GM10266 (cell line): Measurements from ENCODE around the gene KCNQ1.

ENCODE experiments used
- DNase-seq: peaks from one replicate; pipeline ENCODE4 v3.0.0; 2012; ENCODE audit errors: extremely low spot score
- TF ChIP-seq, protein P1 (sequence below): IDR thresholded peaks from 2 replicates; pipeline ENCODE4 v1.5.1; 2012; ENCODE audit warnings: mild to moderate bottlenecking, low read depth; ENCODE audit not compliant: control insufficient read depth, insufficient read depth; ENCODE audit errors: missing control alignments

The KCNQ1 gene

DNA sequence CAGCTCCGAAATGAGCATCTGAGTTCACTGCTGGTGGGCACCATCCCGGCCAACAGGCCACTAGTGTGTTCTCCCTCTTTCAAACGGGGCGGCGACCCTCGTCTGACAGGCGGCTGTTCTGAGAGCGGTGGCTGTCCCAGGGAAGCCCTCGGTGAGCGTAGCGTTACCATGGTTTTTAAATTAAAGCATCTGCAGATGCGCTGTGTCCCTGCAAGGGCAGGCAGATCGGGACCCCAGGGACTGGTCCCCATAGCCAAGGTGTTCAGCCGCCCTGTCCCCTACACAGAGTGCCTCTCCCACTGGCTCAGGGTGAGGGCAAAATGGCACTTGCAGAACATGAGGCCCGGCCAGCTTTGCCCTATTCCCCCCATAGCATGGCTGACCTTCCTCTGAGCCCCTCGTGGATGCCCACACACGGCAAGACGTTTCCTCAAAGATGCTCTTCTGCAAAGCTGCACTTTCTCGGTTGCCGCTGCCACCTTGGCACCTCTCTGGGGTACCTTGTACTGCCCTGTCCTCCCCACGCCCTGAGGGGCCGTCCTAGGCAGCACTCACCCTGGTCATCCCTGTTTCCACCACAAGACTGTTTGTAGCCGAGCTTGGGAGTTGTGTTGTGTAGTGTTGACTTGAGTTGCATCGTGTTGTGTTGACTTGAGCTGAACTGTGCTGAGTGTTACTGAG, 306.9 kb downstream of the KCNQ1 start:
- TF ChIP-seq, protein P1, sequence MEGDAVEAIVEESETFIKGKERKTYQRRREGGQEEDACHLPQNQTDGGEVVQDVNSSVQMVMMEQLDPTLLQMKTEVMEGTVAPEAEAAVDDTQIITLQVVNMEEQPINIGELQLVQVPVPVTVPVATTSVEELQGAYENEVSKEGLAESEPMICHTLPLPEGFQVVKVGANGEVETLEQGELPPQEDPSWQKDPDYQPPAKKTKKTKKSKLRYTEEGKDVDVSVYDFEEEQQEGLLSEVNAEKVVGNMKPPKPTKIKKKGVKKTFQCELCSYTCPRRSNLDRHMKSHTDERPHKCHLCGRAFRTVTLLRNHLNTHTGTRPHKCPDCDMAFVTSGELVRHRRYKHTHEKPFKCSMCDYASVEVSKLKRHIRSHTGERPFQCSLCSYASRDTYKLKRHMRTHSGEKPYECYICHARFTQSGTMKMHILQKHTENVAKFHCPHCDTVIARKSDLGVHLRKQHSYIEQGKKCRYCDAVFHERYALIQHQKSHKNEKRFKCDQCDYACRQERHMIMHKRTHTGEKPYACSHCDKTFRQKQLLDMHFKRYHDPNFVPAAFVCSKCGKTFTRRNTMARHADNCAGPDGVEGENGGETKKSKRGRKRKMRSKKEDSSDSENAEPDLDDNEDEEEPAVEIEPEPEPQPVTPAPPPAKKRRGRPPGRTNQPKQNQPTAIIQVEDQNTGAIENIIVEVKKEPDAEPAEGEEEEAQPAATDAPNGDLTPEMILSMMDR = no peak
- no peak for DNase-seq

DNA sequence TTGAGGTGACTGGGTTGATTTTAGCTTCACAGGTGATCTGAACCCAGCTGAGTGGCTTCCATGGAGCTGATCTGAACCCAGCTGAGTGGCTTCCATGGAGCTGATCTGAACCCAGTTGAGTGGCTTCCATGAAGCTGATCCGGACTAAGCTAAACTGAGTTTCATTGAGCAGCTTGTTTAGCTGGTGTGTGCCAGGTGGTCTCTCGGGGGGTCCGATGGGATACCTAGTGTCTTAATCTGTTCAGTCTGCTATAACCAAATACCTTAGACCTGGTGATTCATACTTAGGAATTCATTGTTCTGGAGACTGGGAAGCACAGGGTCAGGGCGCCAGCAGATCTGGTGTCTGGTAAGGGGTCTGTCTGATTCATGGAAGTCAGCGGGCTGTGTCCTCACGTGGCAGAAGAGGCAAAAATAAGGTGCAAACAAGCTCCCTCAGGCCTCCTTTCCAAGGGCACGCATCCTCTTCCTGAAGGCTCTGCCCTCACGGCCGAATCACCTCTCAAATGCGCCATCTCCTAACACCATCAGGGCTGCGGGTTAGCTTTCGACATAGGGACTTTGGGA, 307.5 kb downstream of the KCNQ1 start:
- TF ChIP-seq, protein P1 = no peak
- DNase-seq = no peak

DNA sequence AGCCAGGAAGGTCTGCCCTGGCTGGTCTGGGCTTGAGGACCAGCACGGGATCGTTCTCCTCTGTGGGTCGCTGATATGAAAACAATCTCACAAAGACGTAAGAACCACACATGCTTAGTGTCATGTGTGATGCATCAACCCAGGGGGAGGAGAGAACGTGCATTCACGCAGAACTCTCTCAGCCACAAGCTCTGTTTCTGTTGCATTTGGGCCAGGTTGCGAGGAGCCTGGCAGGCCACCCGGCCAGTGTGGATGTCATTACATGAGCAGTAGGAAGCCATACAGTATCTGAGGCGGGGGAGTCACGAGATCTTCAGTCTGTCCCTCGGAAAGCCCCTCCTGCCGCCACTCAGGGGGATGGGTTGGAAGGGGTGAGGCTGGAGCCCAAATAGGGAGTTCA, 308.1 kb downstream of the KCNQ1 start:
- DNase-seq = no peak
- TF ChIP-seq, protein P1 = no peak

DNA sequence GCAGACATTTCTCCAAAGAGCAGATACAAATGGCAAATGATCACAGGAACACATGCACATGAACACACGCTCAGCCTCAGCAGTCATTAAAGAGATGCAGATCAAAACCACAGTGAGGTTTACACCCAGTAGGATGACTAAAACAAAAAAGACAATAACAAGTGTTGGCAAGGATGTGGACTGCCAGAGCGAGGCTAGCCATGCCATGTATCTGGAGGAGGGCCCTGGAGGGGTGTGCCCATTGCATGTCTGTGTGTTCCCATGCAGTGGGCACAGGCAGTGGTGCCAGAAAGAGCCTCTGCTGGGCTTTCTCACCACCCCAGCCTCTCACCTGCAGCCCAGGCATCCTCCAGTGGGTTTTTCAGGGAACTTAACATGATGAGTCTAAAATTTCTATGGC, 309.2 kb downstream of the KCNQ1 start:
- TF ChIP-seq, protein P1 = no peak
- no peak for DNase-seq

DNA sequence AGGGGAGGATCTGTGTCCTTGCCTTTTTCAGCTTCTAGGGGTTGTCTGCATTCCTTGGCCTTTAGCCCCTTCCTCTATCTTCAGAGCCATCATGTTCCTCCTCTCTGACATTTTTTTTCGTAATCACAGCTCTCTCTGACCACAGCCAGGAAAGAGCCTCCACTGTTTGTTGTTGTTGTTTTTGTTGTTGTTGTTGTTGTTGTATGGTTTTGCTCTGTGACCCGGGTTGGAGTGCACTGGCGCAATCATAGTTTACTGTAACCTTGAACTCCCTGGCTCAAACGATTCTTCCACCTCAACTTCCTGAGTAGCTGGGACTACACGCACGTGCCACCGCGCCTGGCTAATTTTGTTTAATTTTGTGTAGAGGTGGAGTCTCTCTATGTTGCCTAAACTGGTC, 310.3 kb downstream of the KCNQ1 start:
- no peak for DNase-seq
- TF ChIP-seq, protein P1 = no peak

DNA sequence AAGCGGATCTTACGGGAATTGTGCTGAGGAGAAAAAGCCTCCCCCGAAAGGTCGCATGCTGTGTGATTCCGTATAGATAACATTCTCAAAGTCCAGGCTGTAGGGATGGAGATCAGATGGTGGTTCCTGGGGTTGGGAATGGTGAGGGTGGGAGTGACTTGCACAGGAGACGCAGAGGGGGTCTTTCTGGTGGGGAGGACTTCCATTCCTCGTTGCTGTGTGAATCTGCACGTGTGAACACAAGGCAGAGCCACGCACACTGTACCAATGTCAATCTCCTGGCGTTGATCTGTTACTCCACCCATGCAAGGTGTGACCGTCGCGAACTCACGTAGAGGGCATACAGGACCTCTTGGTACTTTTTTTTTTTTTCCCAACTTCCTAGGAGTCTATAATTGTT, 313.9 kb downstream of the KCNQ1 start:
- no peak for DNase-seq
- TF ChIP-seq, protein P1 = no peak
